Activated CD8-positive, alpha-beta memory T cell treated with anti-CD3 and anti-CD28 coated beads for 4 hours (primary cell): ENCODE data around the gene MRGPRF.

Source experiments
- DNase-seq, 2 donors: peaks; one replicate each; pipeline ENCODE4 v3.0.0-alpha.2; 2020; ENCODE audit warnings: low read depth in 2 of 2

The MRGPRF gene

DNA sequence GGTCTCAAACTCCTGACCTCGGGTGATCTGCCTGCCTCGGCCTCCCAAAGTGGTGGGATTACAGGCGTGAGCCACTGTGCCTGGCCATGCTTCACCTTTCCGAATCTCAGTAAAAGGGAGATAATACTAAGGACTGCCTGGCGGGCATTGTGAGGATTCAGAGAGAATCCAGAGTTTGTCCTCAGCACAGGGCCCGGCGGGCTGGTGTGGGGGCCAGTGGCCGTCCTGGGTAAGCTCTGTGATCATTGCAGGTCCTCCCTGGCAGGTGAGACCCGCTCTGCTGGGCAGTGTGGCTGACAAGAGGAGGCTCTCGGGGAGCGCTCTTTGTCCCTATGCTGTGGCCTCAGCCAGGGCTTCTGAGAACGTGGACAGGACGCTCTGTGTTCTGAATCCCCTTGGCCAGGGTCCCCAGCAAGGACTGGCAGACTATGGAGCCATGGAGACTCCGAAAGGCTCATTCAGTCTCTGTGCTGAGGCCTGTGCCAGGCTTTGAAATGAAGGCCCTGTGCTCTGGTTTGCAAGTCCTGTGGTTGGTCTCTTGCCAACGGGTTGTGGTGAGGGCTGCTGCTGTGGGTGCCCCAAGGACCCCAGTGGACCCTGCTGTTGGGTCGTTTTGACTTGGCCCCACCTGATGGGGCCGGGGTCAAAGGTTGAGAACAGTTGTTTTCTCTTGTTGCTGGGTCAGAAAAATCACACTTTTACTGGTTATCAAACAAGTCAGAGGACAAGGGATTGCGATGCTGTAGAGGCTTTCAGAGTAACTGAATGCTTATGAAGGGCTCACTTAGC lies 37.7 kb upstream of the MRGPRF start:
- DNase-seq: no peak

DNA sequence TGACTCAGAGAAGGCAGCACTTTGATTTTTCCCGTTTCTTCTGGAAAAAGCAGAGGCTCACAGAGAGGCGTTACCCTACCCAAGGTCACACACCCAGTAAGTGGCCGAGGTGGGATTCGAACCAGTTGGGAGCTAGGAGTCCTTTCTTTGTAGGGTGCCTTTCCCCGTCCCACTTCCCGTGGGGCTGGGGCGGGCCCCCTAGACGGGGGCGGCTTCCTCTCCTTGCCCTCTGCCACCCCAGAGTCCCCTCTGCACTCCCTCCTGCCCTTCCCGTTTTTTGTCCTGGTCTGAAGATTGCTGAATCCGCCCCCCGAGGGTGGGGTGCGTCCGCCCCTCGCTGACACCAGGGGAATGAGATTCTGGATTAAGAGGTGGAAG lies 36.4 kb upstream of the MRGPRF start:
- DNase-seq: no peak

DNA sequence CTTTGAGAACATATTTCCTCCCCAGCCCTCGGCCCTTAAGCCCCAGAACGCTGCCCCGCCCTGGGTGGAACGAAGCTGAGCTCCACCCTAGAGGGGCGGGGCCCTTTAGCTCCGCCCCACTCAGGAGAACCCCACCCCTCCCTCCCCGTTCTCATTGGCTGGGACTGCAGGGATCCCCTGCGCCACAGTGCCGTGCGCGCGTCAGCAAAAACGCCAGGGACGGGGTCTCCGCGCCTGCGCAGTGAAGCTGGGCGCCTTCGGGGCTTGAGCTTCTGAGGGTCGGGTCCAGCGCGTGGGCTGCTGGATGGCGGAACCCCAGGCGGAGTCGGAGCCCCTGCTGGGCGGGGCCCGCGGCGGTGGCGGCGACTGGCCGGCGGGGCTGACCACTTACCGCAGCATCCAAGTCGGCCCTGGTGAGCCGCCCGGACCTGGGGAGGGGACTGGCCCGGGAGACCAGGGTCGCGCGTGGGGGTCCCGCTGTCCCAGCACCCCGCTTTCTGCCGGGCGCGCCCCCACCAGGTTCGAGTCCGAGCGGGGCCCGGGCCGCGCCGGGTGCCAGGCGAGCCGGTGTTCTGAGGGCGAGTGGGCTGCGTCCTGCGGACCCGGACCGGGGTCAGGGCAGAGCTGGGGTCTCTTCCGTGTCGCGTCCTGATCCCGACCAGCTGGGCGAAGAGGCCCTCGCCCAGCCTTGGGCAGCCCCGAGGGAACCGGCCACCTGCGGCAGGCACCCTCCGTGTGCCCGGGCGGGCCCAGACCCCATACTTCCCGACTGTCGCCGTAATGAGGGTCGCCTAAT lies 35.8 kb upstream of the MRGPRF start, which contains the start of gene TPCN2:
TPCN2 (plus strand) TSS at position 239 of the 796 bp plus-strand sequence; CDS start at position 305, 66 bp downstream.
- DNase-seq: peak; percentile 81 to 83

DNA sequence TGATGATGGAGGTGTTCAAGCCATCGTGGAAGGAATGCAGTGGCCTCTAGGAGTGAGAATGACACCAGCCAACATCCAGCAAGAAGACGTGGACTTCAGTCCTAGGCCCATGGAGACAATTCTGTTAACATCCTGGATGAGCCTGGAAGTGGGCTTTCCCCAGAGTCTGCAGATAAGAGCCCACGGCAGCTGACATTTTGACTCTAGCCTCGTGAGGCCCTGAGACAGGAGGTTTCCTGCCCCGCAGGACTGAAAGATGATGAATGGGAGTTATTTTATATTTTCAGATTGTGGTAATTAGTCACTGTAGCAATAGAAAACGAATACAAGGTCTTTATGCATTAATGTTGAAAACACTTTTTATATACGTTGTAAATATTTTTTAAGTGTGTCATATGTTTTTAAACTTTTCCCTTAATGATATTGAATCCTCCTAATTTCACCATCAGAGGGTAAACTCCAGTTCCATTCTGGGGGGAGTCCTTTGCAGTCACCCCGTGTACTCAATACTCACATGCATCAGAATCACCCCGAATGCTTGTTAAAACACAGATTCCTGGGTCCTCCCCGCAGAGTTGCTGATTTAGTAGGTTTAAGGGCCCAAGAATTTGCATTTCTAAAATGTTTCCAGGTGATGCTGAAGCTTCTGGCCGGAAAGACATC lies 35.1 kb upstream of the MRGPRF start:
- no peak for DNase-seq

DNA sequence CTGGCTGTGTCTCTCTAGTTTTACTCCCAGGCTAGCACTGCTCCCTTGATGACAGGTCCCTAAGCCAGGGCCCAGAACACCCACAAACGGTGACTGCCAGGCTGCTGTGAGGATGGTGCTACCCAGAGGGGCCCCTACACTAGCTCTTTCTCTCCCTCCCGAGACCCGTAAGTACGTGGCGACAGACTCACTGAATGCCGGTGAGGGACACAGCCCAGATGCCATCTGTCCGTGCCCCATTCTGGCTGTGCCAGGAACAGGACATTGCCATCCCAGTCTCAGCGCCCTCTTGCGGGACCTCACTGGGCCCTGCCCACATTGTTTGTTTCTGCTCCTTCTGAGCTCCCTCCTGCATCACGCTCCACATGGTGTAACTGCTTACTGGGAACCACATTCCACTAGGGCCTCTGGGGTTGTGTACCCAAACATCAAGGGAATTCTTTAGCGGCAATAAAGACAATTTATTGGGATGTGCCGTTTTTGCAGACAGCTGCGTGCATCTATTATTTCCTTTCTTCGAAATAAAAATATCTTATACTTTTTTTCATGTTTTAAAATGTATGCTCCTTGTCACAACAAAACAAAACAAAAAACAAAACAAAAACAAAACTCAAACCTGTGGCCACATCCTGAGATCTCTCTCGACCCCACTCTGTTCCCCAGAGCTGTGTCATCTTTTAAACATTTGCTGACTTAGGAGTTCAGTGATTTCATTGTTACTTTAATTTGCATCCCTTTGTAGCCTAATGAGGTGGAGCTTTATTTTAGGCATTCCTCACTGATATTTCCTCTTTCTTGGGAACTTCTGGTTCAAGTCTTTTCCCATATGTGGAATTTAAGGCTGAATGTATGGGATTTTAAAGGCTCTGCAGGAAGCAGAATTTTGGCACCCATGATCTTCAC lies 31.3 kb upstream of the MRGPRF start:
- no peak for DNase-seq

DNA sequence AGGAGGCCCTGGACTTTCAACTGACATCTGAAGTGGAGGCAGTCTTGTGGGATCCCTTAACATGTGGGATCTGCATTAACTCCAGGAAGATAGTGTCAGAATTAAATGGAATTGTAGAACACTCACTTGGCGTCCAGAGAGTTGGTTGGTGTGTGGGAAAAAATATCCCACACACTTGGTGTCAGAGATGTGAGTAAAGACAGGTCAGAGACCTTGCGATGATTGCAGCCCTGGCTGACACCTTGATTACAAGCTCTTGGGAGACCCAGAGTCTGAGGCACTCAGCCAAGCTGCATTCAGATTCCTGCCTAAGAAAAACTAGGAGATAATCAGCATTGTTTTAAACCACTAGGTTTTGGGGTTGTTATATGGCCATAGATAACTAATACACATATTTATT lies 28.5 kb upstream of the MRGPRF start:
- DNase-seq: no peak

DNA sequence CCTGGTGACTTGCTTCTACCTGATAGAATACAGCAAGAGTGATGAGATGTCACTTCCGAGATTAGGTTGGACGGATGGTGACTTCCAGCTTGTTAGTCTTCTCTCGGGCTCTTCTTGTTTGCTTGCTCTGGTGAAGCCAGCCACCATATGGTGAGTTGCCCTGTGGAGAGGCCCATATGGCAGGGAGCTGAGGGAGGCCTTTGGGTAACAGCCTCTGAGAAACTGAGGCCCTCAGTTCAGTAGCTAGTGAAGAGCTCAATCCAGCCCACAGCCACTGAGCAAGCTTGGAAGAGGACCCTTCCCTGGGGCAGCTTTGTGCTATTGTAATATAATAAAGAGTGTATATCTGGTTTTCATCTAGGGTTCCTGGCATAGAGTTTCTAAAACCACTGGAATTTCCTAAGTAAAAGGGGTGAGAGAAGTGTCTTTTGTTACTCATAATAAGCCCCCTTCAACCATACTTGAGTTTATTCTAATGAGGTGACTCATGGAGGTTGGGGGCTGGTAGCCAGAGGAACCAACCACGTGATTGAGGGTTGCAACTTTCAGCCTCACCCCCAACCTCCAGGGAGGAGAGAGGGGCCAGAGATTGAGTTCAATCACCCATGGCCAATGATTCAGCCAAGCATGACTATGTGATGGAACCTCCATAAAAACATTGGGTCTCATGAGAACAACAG lies 27.7 kb upstream of the MRGPRF start:
- no peak for DNase-seq

DNA sequence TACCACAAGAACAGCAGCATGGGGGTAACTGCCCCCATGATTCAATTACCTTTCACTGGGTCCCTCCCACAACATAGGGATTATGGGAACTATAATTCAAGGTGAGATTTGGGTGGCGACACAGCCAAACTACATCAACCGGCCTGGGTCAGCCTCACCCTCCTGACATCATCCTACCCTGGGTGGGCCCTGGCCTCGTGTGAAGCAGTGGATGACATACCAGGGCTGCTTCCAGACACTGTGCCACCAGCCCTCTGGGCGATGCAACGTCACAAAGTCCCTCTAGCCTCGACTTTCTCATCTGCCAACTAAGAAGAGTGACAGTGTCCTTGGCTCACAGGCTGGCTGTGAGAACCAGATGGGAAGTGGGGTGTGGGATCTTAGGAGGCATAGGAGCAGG lies 27.0 kb upstream of the MRGPRF start:
- DNase-seq: no peak

DNA sequence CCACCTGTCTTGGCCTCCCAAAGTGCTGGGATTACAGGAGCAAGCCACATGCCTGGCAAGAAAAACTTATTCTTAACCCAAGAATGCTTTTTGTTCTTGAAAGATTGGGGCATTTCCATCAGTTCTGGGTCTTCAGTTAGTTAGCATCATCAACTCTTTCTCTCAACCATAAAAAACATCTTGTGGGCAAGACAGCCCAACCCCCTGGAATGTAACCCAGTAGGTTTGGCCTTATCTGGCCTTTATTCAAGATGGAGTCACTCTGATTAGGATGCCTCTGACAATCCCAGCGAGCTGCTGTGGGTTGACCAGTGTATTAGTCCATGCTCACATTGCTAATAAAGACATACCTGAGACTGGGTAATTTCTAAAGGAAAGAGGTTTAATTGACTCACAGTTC lies 26.5 kb upstream of the MRGPRF start:
- no peak for DNase-seq

DNA sequence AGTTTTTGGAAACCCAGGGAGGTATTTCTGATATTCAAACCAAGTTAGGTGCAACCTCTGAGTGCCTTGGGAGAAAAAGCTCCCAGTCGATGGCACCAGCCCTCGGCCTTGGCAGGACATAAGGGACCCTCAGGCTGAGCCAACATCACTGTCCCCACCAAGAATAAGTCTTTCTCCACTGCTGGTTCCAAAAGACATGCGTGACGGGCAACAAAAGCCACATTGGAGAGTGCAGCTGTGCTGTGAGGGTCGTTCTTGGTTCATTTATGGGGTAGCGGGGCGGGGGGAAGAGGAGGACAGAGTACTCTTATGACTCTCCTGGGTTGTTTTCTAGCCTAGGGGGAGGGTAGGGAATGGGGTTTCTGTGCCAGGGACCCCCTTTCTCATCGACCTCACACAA lies 24.5 kb upstream of the MRGPRF start:
- DNase-seq: no peak

DNA sequence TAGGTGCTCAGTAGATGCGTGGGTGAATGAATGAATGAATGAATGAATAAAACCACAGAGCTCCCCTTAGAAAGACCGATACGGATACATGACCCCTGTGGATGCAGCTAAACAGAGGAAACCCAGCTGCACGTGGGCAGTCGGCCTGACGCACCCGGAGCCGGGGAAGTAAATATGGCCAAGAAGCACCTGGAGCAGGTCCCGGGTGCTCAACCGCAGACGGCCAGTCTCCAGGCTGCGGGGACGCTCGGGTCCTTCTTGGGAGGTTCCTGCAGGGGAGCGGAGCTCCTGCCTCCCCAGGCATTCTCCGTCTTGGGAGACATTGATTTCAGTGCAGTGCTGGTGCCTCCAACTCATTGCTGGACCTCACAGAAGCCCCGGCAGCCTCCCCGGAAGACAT lies 24.0 kb upstream of the MRGPRF start:
- no peak for DNase-seq

DNA sequence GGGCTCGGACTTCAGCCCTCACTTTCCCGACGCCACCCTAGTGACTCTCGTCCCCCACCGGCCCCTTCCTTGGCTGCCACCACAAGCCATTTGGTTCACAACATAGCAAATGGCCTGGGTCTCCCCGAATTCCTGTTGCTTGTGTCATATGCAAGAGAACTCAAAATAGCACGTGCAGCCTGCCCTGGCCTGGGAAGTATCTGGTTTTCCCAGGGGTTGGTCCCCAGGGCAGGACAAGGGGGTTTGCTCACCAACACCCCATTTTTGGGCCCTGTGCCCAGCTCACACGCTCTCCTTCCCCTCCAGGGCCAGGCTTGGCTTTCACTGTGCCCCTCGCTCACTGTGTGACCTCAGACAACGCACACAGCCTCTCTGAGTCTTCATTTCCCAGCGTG lies 22.9 kb upstream of the MRGPRF start:
- no peak for DNase-seq

DNA sequence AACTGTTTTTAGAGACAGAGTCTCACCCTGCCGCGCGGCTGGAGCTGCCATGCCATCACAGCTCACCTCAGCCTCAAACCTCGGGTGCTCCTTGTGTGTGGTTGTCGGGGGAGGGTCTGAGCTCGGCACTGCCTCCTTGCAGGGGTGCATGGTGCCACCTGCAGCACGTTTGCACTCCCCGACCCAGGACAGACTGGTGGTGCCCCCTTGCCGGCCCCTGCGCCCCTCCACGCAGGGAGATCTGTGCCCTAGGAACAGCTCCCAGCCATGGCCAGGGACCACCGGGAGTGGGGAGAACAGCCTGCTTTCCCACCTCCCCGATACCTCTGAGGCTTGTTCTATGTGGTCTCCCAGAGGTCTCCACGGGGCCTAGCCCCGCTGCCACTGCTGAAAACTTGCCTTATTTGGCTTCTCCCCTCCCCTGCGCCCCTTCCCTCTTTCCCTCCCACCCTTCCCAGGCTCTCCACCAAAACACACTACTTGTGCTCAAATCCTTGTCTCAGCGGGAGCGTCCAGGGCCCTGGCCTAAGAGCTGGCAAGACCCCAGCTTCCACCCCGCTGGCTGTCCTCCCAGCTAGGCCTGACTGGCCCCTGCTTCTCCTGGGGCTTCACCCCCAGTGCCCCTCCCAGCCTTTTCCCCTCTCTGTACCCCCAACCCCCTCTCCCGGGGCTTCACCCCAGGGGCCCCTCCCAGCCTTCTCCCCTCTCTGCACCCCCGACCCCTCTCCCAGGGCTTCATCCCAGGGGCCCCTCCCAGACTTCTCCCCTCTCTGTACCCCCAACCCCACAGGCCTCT lies 22.3 kb upstream of the MRGPRF start:
- no peak for DNase-seq

DNA sequence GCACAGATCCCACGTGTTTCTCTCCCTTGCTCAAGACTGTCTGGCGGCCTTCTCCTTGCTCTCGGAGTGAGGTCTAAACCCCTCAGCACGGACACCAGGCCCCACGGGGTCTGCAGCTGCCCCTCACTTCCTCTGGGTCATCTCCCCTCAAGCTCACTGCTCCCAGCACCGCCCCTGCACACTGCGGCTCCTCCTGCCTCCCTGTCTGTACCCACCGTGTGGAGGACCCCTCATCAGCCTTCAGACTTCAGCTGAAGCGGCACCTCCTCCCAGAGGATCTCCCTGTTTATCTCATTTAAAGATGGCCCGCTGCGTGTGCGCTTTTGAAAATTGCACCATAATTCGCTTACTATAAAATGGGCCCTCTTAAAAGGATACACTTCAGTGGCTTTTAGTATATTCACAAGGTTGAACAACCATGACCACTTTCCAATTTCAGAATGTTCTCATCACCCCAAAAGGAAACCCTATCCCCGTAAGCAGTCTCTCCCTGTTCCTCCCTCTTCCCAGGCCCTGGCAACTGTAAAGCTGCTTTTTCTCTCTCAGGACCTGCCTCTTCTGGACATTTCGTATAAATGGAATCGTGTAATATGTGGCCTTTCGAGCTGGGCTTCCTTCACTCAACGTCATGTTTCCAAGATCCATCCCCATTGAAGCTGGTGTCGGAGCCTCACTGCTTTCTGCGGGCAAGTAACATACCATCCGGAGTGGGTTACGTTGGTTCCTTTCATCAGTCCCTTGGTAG lies 21.2 kb upstream of the MRGPRF start:
- no peak for DNase-seq

DNA sequence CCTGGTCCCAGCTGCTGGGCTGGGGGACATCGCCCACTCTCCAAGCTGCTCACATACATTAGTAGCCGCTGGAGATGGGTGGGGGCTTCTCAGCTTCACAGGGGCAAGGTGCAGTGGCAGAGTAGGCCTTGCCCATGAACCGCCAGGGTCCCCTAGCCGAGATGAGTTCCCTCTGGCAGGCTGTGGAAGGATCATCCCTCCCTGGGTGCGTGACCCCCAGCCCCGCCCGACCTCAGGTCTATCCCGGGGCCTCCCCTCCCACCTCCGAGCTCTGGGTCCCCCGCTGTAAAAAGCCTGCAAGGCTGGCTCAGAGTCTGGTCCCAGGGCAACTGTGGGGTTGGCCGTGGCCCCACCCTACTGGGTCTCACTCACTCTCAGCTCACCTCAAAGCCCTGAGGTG lies 20.4 kb upstream of the MRGPRF start:
- DNase-seq: no peak

DNA sequence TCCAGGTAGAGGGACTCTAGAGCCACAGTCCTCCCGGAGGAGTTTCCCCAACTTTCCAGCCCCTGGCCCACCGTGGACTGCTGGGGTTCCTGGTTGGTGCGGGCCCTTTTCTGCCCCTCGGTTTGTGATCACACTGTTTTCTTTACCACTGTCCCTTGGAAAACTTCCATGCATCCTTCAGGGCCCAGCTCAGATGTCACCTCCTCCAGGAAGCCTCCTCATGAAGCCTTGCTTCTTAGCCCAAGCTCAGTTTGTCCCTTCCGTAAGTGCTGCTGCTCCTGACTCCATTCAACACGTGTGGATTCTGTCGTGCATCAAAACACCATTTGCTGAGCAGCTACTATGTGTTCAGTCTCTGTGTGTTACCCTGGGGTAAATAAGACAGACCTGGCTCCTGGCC lies 19.8 kb upstream of the MRGPRF start:
- no peak for DNase-seq

DNA sequence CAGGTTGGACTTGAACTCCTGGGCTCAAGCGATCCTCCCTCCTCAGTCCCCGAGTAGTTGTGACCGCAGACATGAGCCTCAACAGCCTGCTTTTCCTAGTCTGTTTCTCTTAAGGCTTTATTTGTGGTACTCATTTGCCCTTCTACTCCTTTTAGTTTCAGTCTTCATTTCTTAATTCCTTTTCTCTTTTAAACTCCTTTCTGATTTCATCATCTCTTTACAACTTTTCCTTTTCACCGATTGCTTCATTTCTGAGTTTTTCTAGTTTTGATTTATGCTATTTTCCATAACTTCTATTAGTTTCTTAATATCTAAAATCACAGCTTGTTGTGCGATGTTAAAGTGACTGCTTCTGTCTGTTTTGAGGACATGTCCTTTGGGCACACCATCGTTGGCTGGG lies 17.3 kb upstream of the MRGPRF start:
- DNase-seq: no peak

DNA sequence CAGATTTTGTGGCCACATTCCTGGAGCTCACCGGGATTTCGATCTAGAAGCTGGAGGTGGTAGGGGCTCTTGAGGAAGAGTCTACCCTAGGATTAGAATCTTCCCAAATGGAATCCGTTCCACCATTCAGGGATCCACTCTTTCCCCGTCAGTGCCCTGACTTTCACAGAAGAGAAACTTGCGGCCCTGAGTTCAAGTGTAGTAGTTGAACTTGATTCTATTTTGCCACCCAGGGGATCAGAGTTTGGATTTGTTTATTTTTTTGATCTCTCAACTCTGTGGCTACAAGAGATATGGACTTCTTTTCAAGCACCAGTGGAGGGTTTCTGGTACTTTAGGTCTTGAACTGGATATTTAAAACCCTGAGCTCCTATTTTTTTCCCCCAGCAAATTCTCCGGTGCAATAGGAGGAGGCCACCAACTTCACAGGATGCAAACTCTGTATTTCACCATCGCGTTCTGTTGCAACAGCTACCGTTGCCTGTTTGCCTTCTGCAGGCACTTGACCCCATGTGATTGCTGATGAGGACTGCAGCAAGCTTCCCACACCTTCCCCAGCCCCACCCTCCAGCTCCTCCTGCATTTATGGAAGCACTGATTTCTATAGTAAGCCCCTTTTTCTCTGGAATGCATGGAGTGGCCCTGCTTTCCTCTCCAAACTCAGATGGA lies 14.8 kb upstream of the MRGPRF start:
- no peak for DNase-seq

DNA sequence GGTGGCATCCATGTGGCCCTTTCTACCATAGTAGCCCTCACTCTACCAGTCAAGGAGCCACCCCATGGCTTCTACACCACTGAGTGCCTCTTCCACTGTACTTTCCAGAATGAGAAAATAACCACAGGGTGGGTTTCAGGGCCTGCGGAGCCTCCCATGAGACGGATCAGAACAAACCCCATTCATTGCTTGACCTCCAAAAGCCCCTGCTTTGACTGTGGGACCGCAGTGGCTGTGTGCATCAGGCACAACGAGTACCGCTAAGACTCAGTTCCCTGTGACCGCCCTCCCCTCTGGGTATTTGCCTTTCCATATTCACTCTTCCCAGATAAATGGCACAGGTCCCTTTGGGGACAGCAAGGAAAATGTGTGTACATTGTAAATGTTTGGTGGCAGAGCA lies 11.5 kb upstream of the MRGPRF start:
- DNase-seq: no peak
